ENCODE measurements around the gene RPS6KA2.

Gene RPS6KA2

GRCh38 chr6:166656230-166657151 is 29.4 kb upstream of the RPS6KA2 start:
- no peak for DNase-seq (ENCODE audit: low read depth in 2 of 2)

DNA sequence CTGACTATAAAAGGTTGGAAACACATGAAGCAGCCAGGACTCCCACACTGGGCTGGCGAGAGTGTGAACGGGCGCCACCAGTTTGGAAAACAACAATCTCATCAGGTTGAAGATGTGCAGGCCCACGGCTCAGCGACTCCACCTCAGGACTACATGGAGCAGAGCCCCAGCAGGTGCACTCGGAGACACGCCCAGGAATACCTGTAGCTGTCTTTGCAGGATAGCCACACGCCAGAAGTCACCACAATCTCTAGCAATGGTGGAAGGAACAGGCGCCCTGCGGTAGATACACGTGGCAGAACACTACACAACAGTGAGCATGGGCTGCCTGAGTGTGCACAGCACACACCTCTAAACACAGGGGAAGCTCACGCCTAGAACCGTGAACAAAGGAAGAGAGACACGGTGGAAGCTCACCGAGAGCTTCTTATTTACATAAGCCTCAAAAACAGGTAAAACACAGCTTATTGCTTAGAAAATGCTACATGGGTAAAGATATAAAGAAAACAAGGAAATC is 28.7 kb upstream of the RPS6KA2 start:
- no peak for DNase-seq (ENCODE audit: low read depth in 2 of 2)

- no peak for DNase-seq (ENCODE audit: low read depth in 2 of 2)
Observed at GRCh38 chr6:166655251-166655650, 28.2 kb upstream of the RPS6KA2 start.

- no peak for DNase-seq (ENCODE audit: low read depth in 2 of 2)
Observed at GRCh38 chr6:166654573-166654972, 27.5 kb upstream of the RPS6KA2 start.

DNA sequence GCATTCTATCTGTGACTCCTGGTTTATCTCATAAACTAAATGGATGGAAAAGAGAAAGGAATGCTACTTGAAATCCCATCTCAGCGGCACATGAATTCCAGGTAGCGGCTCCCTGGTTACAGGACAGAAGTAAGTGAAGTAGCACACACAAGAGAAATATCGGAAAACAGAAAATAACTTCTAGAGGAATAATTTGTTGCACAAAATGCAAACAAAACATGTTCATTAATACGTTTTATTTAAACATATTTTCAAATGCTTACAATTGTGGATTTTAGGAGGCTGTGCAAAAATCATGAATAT is 26.5 kb upstream of the RPS6KA2 start:
- DNase-seq (ENCODE audit: low read depth in 2 of 2), result no peak

GRCh38 chr6:166650824-166651807 is 24.1 kb upstream of the RPS6KA2 start:
- DNase-seq (ENCODE audit: low read depth in 2 of 2), result no peak

DNA sequence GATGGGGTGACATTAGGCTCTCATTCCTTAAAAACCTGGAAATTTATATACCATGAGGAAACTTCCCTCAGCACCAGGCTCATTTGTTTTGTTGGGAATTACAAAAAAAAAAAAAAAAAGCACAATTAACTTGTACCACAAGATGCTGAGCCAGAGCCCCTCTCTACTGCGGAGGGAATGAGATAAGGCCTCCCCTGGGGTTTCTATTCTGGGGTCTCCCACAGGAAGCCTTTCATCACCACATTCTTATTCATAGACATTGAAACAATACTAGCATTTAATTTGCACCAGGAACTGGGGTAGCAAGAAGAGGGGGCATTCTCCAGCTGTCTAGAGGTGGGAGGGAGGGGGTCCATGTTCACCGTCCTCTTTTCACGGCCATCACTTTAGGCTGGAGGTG is 23.0 kb upstream of the RPS6KA2 start:
- no peak for DNase-seq (ENCODE audit: low read depth in 2 of 2)

DNA sequence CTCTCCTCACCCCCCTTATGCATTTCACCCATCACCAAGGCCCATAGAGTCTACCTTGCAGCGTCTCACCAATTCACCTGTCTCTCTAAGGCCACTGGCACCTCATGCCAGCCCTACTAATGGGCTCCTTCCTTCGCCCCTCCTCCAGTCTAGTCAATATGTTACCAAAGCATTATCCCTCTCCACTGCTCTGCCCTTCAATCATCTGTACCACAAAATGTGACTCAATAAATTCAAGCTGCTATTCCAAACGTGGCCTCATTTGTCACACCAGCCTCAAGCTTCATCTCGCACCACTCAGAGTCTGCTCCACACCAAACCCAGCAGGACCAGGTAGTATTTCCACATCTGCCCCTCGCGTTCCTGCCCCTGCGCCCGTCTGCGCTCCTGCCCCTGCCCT is 21.8 kb upstream of the RPS6KA2 start:
- DNase-seq (ENCODE audit: low read depth in 2 of 2), result no peak

DNA sequence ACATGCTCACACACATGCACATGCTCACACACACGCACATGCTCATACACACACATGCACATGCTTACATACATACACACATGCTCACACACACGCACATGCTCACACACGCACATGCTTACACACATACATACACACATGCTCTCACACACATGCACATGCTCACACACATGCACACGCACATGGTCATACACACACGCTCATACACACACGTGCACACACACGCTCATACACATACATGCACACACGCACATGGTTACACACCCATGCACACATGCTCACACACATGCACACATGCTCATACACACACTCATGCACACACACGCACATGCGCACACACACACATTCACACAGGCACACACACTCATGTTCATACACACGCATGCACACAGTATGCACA is 20.8 kb upstream of the RPS6KA2 start:
- no peak for DNase-seq (ENCODE audit: low read depth in 2 of 2)

DNA sequence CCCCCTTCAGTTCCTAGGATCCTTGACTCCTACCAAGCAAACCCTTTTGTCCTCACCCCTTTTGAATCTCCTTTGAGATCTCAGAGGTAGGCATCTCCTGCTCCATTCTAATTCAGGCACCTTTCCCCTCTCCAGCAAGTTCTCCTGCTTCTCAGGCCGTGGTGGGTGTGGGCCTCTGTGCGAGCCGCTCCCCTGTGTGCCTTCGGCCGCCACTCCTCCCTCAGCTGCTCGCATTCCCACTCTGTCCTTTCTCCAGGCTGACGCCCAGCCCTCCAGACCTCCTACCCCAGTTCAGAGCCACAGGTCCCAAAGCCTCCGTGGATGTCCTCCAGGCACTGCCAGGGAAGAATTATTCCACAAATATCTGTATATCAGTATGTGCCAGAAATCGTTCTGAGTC is 19.7 kb upstream of the RPS6KA2 start:
- no peak for DNase-seq (ENCODE audit: low read depth in 2 of 2)

DNA sequence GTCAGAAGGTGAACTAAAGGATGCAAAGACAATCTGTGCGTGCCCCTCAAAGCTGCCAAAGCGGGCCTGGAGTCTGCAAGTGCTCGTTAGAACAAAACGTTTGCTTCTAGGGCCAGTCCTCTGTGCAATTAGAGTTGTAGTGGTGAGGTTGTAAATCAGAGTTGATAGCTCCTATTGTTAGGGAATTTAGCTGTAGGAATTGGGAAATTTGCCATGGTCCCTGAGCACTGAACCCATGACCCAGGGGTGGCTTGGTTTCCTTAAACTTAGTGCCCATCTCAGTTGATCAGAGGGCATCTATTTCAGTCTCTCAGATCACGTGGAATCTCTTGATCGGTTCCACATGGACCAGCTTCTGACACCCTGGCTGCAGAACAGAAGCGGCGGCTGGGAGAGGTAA is 18.8 kb upstream of the RPS6KA2 start:
- no peak for DNase-seq (ENCODE audit: low read depth in 2 of 2)

- DNase-seq (ENCODE audit: low read depth in 2 of 2), result no peak
Observed at GRCh38 chr6:166644681-166645080, 17.6 kb upstream of the RPS6KA2 start.

GRCh38 chr6:166643891-166644590 is 17.0 kb upstream of the RPS6KA2 start:
- no peak for DNase-seq (ENCODE audit: low read depth in 2 of 2)

- DNase-seq (ENCODE audit: low read depth in 2 of 2), result no peak
Observed at GRCh38 chr6:166642646-166643045, 15.6 kb upstream of the RPS6KA2 start.

- no peak for DNase-seq (ENCODE audit: low read depth in 2 of 2)
Observed at GRCh38 chr6:166640342-166641043, 13.4 kb upstream of the RPS6KA2 start.

DNA sequence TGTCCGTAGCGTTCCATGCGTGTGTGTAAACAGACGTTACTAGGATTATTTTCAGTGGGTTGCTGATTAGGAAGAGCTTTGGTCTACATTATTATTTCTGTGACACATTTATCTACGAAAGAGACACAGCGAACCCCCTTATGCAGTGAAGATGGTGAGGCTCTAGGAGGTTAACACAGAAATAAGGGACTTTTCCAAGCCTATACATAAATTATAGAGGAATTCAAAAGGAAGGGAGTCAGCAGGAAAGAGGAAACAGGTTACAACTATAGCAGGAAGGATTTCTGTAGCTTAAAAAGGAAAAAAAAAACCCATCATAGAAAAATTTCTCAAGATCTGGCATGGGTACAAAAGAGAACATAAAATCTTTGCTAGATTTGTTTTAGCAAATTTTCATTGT is 12.9 kb upstream of the RPS6KA2 start:
- DNase-seq (ENCODE audit: low read depth in 2 of 2), result no peak

- no peak for DNase-seq (ENCODE audit: low read depth in 2 of 2)
Observed at GRCh38 chr6:166638573-166638964, 11.5 kb upstream of the RPS6KA2 start.

GRCh38 chr6:166637812-166638572 is 10.9 kb upstream of the RPS6KA2 start:
- DNase-seq (ENCODE audit: low read depth in 2 of 2), result no peak

- DNase-seq (ENCODE audit: low read depth in 2 of 2), result no peak
Observed at GRCh38 chr6:166636934-166637333, 9.9 kb upstream of the RPS6KA2 start.

- no peak for DNase-seq (ENCODE audit: low read depth in 2 of 2)
Observed at GRCh38 chr6:166636191-166636933, 9.3 kb upstream of the RPS6KA2 start.
